HepG2 (cell line): ENCODE measurements around the gene KLHL17. TPM values are rescaled to one million over a fixed set of nuclear protein-coding genes. Genes with fewer than 3 reads are reported as not detected.
A peak's percentile ranks its signal among the peaks of the same experiment; 100 is the strongest.

Source experiments
- ATAD3A ChIP-seq: sonication (generic); formaldehyde crosslinking; IDR thresholded peaks from 2 replicates; pipeline ENCODE4 v1.4.0; 2020; ENCODE audit warnings: missing genetic modification reagents
- FOXM1 ChIP-seq: sonication (generic); formaldehyde crosslinking; IDR thresholded peaks from 2 replicates; pipeline ENCODE4 v1.5.0; 2020; ENCODE audit warnings: missing genetic modification reagents
- KLF9 ChIP-seq: IDR thresholded peaks from 2 replicates; pipeline ENCODE4 v1.6.1; 2016; ENCODE audit warnings: low read depth
- MAF1 ChIP-seq: sonication (generic); formaldehyde crosslinking; IDR thresholded peaks from 2 replicates; pipeline ENCODE4 v1.5.0; 2020; ENCODE audit warnings: missing genetic modification reagents, borderline replicate concordance
- MYC ChIP-seq: sonication (generic); formaldehyde crosslinking; IDR thresholded peaks from 2 replicates; pipeline ENCODE4 v1.9.0; 2021; ENCODE audit warnings: missing genetic modification reagents, borderline replicate concordance
- NFATC3 ChIP-seq: sonication (generic); formaldehyde crosslinking; IDR thresholded peaks from 2 replicates; pipeline ENCODE4 v1.5.1; 2020; ENCODE audit warnings: mild to moderate bottlenecking, missing genetic modification reagents
- RCOR2 ChIP-seq: IDR thresholded peaks from 2 replicates; pipeline ENCODE4 v1.6.1; 2016; ENCODE audit warnings: missing biosample characterization, missing genetic modification reagents
- SMARCE1 ChIP-seq: fragments of 450-650 bp; IDR thresholded peaks from 2 replicates; pipeline ENCODE4 v1.6.1; 2017; ENCODE audit warnings: borderline replicate concordance
- TCF7 ChIP-seq: sonication (generic); IDR thresholded peaks from 2 replicates; pipeline ENCODE4 v1.6.1; 2016; ENCODE audit warnings: antibody characterized with exemption, low read depth
- TOPORS ChIP-seq: sonication (generic); formaldehyde crosslinking; IDR thresholded peaks from 2 replicates; pipeline ENCODE4 v1.8.0; 2023; ENCODE audit warnings: mild to moderate bottlenecking, missing genetic modification reagents
- ZFP37 ChIP-seq: sonication (generic); formaldehyde crosslinking; IDR thresholded peaks from 2 replicates; pipeline ENCODE4 v1.4.0; 2020; ENCODE audit warnings: missing genetic modification reagents, borderline replicate concordance
- ZMYM2 ChIP-seq: sonication (generic); formaldehyde crosslinking; IDR thresholded peaks from 2 replicates; pipeline ENCODE4 v1.8.0; 2022; ENCODE audit warnings: mild to moderate bottlenecking, missing genetic modification reagents
- ZNF138 ChIP-seq: sonication (generic); formaldehyde crosslinking; IDR thresholded peaks from 2 replicates; pipeline ENCODE4 v1.5.0; 2020; ENCODE audit warnings: mild to moderate bottlenecking, low read depth, missing genetic modification reagents
- ZNF143 ChIP-seq: sonication (generic); formaldehyde crosslinking; IDR thresholded peaks from 2 replicates; pipeline ENCODE4 v1.4.0; 2020; ENCODE audit warnings: missing genetic modification reagents
- ZNF232 ChIP-seq: sonication (generic); formaldehyde crosslinking; IDR thresholded peaks from 2 replicates; pipeline ENCODE4 v1.4.0; 2020; ENCODE audit warnings: missing genetic modification reagents, borderline replicate concordance
- ZNF550 ChIP-seq: sonication (generic); formaldehyde crosslinking; IDR thresholded peaks from 2 replicates; pipeline ENCODE4 v1.4.0; 2020; ENCODE audit warnings: mild to moderate bottlenecking, missing genetic modification reagents, borderline replicate concordance
- ZNF567 ChIP-seq: sonication (generic); formaldehyde crosslinking; IDR thresholded peaks from 2 replicates; pipeline ENCODE4 v1.8.1; 2023; ENCODE audit warnings: mild to moderate bottlenecking, missing genetic modification reagents, borderline replicate concordance
- ZNF619 ChIP-seq: sonication (generic); formaldehyde crosslinking; IDR thresholded peaks from 2 replicates; pipeline ENCODE4 v1.4.0; 2020; ENCODE audit warnings: mild to moderate bottlenecking, missing genetic modification reagents
- ZNF781 ChIP-seq: sonication (generic); formaldehyde crosslinking; IDR thresholded peaks from 2 replicates; pipeline ENCODE4 v1.5.1; 2020; ENCODE audit warnings: borderline replicate concordance, mild to moderate bottlenecking, missing genetic modification reagents; ENCODE audit errors: not compliant biosample characterization
- ZNF782 ChIP-seq: sonication (generic); formaldehyde crosslinking; IDR thresholded peaks from 2 replicates; pipeline ENCODE4 v1.4.0; 2020; ENCODE audit warnings: missing genetic modification reagents, mild to moderate bottlenecking, borderline replicate concordance
- ZNF816 ChIP-seq: sonication (generic); formaldehyde crosslinking; IDR thresholded peaks from 2 replicates; pipeline ENCODE4 v1.8.0; 2022; ENCODE audit warnings: missing genetic modification reagents, mild to moderate bottlenecking, borderline replicate concordance
- ZNF850 ChIP-seq: sonication (generic); formaldehyde crosslinking; conservative IDR thresholded peaks from 2 replicates; pipeline ENCODE4 v1.9.0; 2021; ENCODE audit warnings: mild to moderate bottlenecking, missing genetic modification reagents
- polyA plus RNA-seq, 8 experiments: library from polyadenylated mRNA; depleted of rRNA in 3 of 8; stranded (reverse) in 7 of 8; unstranded in 1 of 8; fragments of >200 nt; fragmentation: Illumina TruSeq in 4 of 8; extraction: Trizol in 4 of 8; gene quantifications; 2 replicates each; pipeline versions ENCODE4 v1.2.1 to v1.2.3, GENCODE V29; 2011 to 2016; ENCODE audit warnings: low read depth in 4 of 8, missing spikeins in 1 of 8, mixed read lengths in 1 of 8; ENCODE audit not compliant: insufficient read depth in 1 of 8
- total RNA-seq, 5 experiments: library from RNA; depleted of rRNA; stranded (reverse); fragments of >200 nt; fragmentation: Illumina TruSeq; extraction: Trizol; gene quantifications; 2 replicates each; pipeline ENCODE4 v1.2.3, GENCODE V29; 2016; ENCODE audit warnings: low read depth in 1 of 5
- TF ChIP-seq, protein P1 (sequence below): sonication (generic); formaldehyde crosslinking; IDR thresholded peaks from 2 replicates; pipeline ENCODE4 v1.4.0; 2020; ENCODE audit warnings: mild to moderate bottlenecking, missing genetic modification reagents
- TF ChIP-seq, protein P2 (sequence below): sonication (generic); formaldehyde crosslinking; IDR thresholded peaks from 2 replicates; pipeline ENCODE4 v1.8.0; 2022; ENCODE audit warnings: mild to moderate bottlenecking, missing genetic modification reagents, moderate library complexity

The KLHL17 gene
- total and polyA plus RNA-seq, 2 of the 13 experiments (the other 11 are each of a cell fraction or from before 2014, with no cell fraction given) = 9.3 to 24.7 TPM

DNA sequence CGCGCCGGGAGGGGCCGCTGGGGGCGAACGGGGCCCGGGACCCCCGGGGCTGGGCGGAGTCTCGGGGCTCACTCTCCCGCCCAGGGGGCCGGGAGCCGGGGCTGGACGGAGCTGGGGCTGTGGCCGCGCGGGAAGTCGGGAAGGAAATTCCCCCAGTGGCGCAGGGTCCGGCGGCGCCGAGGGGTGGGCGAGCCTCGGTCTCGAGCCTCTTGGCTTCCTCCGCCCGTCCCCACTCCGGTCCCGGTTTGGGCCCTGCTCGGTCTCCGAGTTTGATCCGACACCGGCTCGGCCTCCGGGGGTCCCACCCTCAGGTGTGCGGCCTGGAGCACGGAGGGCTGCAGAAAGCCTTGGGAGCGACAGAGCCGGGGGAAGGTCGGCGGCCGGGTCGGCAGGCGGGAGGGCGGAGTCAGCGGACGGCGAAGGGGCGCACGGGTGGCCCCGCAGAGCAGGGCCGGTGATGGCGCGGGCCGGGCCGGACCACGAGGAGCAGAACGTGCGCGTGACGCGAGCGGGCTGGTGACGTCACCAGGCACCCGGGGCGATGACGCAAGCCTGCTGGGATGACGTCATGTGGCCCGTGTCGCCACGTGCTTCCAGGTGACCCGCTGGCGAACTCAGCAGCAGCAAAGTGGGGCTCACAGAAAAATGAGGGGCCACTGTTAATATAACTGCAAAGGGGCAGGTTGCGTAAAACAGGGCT, 40.1 kb downstream of the KLHL17 start (continued):
- TF ChIP-seq ZNF619 (CRISPR knock-in tag) = 0 out of 2 replicates have a peak, but pooled peaks have one; percentile 51
- TF ChIP-seq ZNF567 = peak; percentile 42; the same call in 1 of the 2 replicates
- TF ChIP-seq ZNF781 (CRISPR knock-in tag) = no peak
- TF ChIP-seq, protein P1, sequence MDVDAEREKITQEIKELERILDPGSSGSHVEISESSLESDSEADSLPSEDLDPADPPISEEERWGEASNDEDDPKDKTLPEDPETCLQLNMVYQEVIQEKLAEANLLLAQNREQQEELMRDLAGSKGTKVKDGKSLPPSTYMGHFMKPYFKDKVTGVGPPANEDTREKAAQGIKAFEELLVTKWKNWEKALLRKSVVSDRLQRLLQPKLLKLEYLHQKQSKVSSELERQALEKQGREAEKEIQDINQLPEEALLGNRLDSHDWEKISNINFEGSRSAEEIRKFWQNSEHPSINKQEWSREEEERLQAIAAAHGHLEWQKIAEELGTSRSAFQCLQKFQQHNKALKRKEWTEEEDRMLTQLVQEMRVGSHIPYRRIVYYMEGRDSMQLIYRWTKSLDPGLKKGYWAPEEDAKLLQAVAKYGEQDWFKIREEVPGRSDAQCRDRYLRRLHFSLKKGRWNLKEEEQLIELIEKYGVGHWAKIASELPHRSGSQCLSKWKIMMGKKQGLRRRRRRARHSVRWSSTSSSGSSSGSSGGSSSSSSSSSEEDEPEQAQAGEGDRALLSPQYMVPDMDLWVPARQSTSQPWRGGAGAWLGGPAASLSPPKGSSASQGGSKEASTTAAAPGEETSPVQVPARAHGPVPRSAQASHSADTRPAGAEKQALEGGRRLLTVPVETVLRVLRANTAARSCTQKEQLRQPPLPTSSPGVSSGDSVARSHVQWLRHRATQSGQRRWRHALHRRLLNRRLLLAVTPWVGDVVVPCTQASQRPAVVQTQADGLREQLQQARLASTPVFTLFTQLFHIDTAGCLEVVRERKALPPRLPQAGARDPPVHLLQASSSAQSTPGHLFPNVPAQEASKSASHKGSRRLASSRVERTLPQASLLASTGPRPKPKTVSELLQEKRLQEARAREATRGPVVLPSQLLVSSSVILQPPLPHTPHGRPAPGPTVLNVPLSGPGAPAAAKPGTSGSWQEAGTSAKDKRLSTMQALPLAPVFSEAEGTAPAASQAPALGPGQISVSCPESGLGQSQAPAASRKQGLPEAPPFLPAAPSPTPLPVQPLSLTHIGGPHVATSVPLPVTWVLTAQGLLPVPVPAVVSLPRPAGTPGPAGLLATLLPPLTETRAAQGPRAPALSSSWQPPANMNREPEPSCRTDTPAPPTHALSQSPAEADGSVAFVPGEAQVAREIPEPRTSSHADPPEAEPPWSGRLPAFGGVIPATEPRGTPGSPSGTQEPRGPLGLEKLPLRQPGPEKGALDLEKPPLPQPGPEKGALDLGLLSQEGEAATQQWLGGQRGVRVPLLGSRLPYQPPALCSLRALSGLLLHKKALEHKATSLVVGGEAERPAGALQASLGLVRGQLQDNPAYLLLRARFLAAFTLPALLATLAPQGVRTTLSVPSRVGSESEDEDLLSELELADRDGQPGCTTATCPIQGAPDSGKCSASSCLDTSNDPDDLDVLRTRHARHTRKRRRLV (CRISPR knock-in tag) = 0 out of 2 replicates have a peak, but pooled peaks have one; percentile 12
- TF ChIP-seq ZNF232 (CRISPR knock-in tag) = peak; percentile 75; the same call in 1 of the 2 replicates
- 0 out of 2 replicates have a peak, but pooled peaks have one; percentile 21 for TF ChIP-seq ZFP37 (CRISPR knock-in tag)
- no peak for TF ChIP-seq NFATC3 (CRISPR knock-in tag)
- peak; percentile 57 for TF ChIP-seq ZNF138 (CRISPR knock-in tag)
- 0 out of 2 replicates have a peak, but pooled peaks have one; percentile 35 for TF ChIP-seq MAF1 (CRISPR knock-in tag)
- 0 out of 2 replicates have a peak, but pooled peaks have one; percentile 49 for TF ChIP-seq FOXM1
- peak; percentile 81 for TF ChIP-seq ZNF143
- no peak for TF ChIP-seq TCF7
- TF ChIP-seq ZNF550 (CRISPR knock-in tag) = peak; percentile 52; the same call in 1 of the 2 replicates
- no peak for TF ChIP-seq KLF9
- peak; percentile 65; the same call in 1 of the 2 replicates for TF ChIP-seq RCOR2 (CRISPR knock-in tag)
- peak; percentile 73; the same call in 1 of the 2 replicates for TF ChIP-seq ZNF782 (CRISPR knock-in tag)
- TF ChIP-seq TOPORS = peak; percentile 30; the same call in 1 of the 2 replicates
- TF ChIP-seq SMARCE1 = no peak
- TF ChIP-seq MYC (CRISPR knock-in tag) = peak; percentile 99
- TF ChIP-seq, protein P2, sequence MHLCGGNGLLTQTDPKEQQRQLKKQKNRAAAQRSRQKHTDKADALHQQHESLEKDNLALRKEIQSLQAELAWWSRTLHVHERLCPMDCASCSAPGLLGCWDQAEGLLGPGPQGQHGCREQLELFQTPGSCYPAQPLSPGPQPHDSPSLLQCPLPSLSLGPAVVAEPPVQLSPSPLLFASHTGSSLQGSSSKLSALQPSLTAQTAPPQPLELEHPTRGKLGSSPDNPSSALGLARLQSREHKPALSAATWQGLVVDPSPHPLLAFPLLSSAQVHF (CRISPR knock-in tag) = peak; percentile 60
- peak; percentile 48; the same call in 1 of the 2 replicates for TF ChIP-seq ZNF850 (CRISPR knock-in tag)
- TF ChIP-seq ZMYM2 = peak; percentile 93
- no peak for TF ChIP-seq ATAD3A
- TF ChIP-seq ZNF816 (CRISPR knock-in tag) = 0 out of 2 replicates have a peak, but pooled peaks have one; percentile 24
